ENCODE data around the gene DPF1.

The DPF1 gene

GRCh38 chr19:38221421-38221820, 2.6 kb downstream of the DPF1 start:
- no peak for DNase-seq (ENCODE audit: low spot score)

- no peak for DNase-seq (ENCODE audit: low spot score)
Measured at GRCh38 chr19:38219221-38219620, 4.8 kb downstream of the DPF1 start.

- DNase-seq (ENCODE audit: low spot score) = no peak
Measured at GRCh38 chr19:38218204-38218603, 5.8 kb downstream of the DPF1 start.

GRCh38 chr19:38216785-38217641, 7.0 kb downstream of the DPF1 start:
- DNase-seq (ENCODE audit: low spot score) = no peak

- DNase-seq (ENCODE audit: low spot score) = peak; percentile 92
Measured at GRCh38 chr19:38213911-38214625, 10.0 kb downstream of the DPF1 start.

- no peak for DNase-seq (ENCODE audit: low spot score)
Measured at GRCh38 chr19:38213469-38213868, 10.6 kb downstream of the DPF1 start.

- no peak for DNase-seq (ENCODE audit: low spot score)
Measured at GRCh38 chr19:38211766-38212165, 12.3 kb downstream of the DPF1 start.

- DNase-seq (ENCODE audit: low spot score) = no peak
Measured at GRCh38 chr19:38211151-38211591, 12.9 kb downstream of the DPF1 start.

GRCh38 chr19:38210458-38210987, 13.5 kb downstream of the DPF1 start:
- no peak for DNase-seq (ENCODE audit: low spot score)

- no peak for DNase-seq (ENCODE audit: low spot score)
Measured at GRCh38 chr19:38209671-38210457, 14.2 kb downstream of the DPF1 start.

- DNase-seq (ENCODE audit: low spot score) = no peak
Measured at GRCh38 chr19:38209152-38209551, 14.9 kb downstream of the DPF1 start.

GRCh38 chr19:38208571-38208970, 15.5 kb downstream of the DPF1 start:
- no peak for DNase-seq (ENCODE audit: low spot score)

GRCh38 chr19:38207543-38207942, 16.5 kb downstream of the DPF1 start:
- no peak for DNase-seq (ENCODE audit: low spot score)

- DNase-seq (ENCODE audit: low spot score) = no peak
Measured at GRCh38 chr19:38206928-38207327, 17.1 kb downstream of the DPF1 start.

- no peak for DNase-seq (ENCODE audit: low spot score)
Measured at GRCh38 chr19:38206006-38206745, 17.8 kb downstream of the DPF1 start.

GRCh38 chr19:38204728-38205127, 19.3 kb downstream of the DPF1 start:
- no peak for DNase-seq (ENCODE audit: low spot score)

- DNase-seq (ENCODE audit: low spot score) = peak; percentile 11
Measured at GRCh38 chr19:38204096-38204495, 19.9 kb downstream of the DPF1 start.

GRCh38 chr19:38203197-38203596, 20.8 kb downstream of the DPF1 start:
- no peak for DNase-seq (ENCODE audit: low spot score)

GRCh38 chr19:38202504-38202903, 21.5 kb downstream of the DPF1 start:
- DNase-seq (ENCODE audit: low spot score) = no peak

- no peak for DNase-seq (ENCODE audit: low spot score)
Measured at GRCh38 chr19:38201731-38202130, 22.3 kb downstream of the DPF1 start.

GRCh38 chr19:38199340-38199739, 24.7 kb downstream of the DPF1 start:
- no peak for DNase-seq (ENCODE audit: low spot score)

Measured in kidney tubule cell (primary cell).